ENCODE results near the gene LRRC46. TPM values are rescaled to one million over a fixed set of nuclear protein-coding genes. Genes with fewer than 3 reads are reported as not detected.

Gene LRRC46
- total and polyA plus RNA-seq, 2 donors (not counting 1 experiment from before 2014, with no cell fraction given): 0.69 to 2.4 TPM

GRCh38 chr17:47873200-47874090, 42.0 kb downstream of the LRRC46 start:
- Histone ChIP-seq H3K9ac (ENCODE audit: low read length) (no peak overlapping the region), H3K36me3 (replicated peaks in 1 of 2; ENCODE audit: control extremely low read depth in 1 of 2, control insufficient read depth in 1 of 2, extremely low read depth in 1 of 2, insufficient read depth in 2 of 2, low read length in 1 of 2) (no peaks in the 10 kb centered on the region), H3K4me1 (ENCODE audit: control insufficient read depth in 2 of 2, insufficient read depth in 2 of 2, low read length in 2 of 2) (peaks cover 8 to 9% of the 10 kb centered on the region in 2 donors), H3K4me3 (ENCODE audit: control extremely low read depth in 1 of 5, extremely low read depth in 1 of 5, insufficient read depth in 1 of 5, low read depth in 2 of 5, low read length in 4 of 5) (no peak overlapping the region), H3K27ac (ENCODE audit: low read length in 2 of 2) (no peak overlapping the region), H3K27me3 (replicated peaks in 1 of 4; ENCODE audit: control extremely low read depth in 1 of 4, control insufficient read depth in 3 of 4, insufficient read depth in 4 of 4, low read length in 3 of 4) (peaks cover 0 to 71% (median 23%) of the 10 kb centered on the region in 4 experiments), H3K9me3 (ENCODE audit: control extremely low read depth in 1 of 3, control insufficient read depth in 2 of 3, insufficient read depth in 1 of 3, low read length in 2 of 3) (no peaks in the 10 kb centered on the region), H4K20me1 (ENCODE audit: control insufficient read depth, insufficient read depth, low read length, poor library complexity, severe bottlenecking) (no peaks in the 10 kb centered on the region), H3K4me2 (replicated peaks; ENCODE audit: low read depth, low read length, poor library complexity, severe bottlenecking) (no peak overlapping the region), H3K79me2 (ENCODE audit: control insufficient read depth, insufficient read depth, low read length) (no peaks in the 10 kb centered on the region), H2AFZ (ENCODE audit: insufficient read depth, low read depth, low read length, poor library complexity, severe bottlenecking) (no peak overlapping the region)
- Mint-ChIP-seq H3K9me3 (ENCODE audit: insufficient read depth) (no peaks in the 10 kb centered on the region), H3K4me1 (peaks cover 5% of the 10 kb centered on the region), H3K27ac (no peak overlapping the region), H3K27me3 (peaks cover 55% of the 10 kb centered on the region), H3K4me3 (no peak overlapping the region)
- POLR2A ChIA-PET: no interaction called here
- CTCF ChIA-PET: interaction anchor here (4.0 kb wide), 1 partner anchor 16 kb away, joined by 12 read pairs; no protein-coding TSS in a partner anchor
- intact Hi-C loops (cut with micrococcal nuclease): no loop called here
- no peak for DNase-seq
- 92% methylated on average over 4 of the region's 4 CpGs for WGBS (ENCODE audit: insufficient coverage)
- ATAC-seq (ENCODE audit: low read depth): no peak
- no peak for TF ChIP-seq EZH2 (IDR thresholded peaks at IDR 0.05; ENCODE audit: borderline replicate concordance, insufficient read depth, low read depth, low read length, poor library complexity, severe bottlenecking)
- TF ChIP-seq, protein P1, sequence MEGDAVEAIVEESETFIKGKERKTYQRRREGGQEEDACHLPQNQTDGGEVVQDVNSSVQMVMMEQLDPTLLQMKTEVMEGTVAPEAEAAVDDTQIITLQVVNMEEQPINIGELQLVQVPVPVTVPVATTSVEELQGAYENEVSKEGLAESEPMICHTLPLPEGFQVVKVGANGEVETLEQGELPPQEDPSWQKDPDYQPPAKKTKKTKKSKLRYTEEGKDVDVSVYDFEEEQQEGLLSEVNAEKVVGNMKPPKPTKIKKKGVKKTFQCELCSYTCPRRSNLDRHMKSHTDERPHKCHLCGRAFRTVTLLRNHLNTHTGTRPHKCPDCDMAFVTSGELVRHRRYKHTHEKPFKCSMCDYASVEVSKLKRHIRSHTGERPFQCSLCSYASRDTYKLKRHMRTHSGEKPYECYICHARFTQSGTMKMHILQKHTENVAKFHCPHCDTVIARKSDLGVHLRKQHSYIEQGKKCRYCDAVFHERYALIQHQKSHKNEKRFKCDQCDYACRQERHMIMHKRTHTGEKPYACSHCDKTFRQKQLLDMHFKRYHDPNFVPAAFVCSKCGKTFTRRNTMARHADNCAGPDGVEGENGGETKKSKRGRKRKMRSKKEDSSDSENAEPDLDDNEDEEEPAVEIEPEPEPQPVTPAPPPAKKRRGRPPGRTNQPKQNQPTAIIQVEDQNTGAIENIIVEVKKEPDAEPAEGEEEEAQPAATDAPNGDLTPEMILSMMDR (IDR thresholded peaks at IDR 0.05): no peak
